ENCODE results near the gene SCAMP2. TPM values are rescaled to one million over a fixed set of nuclear protein-coding genes. Genes with fewer than 3 reads are reported as not detected.

SCAMP2 gene
- total RNA-seq, 1 donor from 2014 or later = 56.4 TPM

DNA sequence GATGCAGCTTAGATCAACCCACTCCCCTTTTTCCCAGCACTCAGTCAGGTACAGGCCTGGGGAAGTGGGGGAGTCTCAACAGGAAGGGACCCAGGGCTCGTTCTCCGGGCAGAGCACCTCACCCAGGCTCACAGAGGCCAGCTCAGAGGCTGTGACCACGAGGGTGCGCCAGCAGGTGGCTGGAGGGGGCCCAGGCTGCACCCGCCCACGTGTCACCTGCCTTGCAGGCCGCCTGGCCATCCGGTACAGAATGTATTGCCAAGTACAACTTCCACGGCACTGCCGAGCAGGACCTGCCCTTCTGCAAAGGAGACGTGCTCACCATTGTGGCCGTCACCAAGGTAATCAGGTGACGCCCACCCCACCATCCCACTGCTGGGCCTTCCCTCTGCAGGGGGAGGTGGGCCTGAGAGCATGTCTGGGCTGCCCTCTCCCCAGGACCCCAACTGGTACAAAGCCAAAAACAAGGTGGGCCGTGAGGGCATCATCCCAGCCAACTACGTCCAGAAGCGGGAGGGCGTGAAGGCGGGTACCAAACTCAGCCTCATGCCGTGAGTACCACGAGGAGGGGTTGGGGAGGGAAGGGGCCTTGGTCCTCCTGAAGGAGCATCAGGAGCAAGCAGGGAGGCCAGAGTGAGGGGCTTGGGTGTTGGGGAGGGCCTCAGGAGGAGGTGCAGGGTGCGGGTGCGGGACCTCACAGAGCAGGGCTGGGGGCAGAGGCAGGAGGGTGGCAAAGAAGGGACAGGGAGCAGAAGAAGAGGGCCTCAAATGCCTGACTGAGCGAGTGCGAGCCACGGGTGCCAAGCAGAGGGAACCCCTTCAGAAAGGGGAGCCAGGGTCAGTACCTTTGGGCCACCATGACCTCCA lies 74.5 kb downstream of the SCAMP2 start:
- Histone ChIP-seq H3K9me3 (ENCODE audit: insufficient read depth, low read depth, low read length) (no peaks in the 10 kb centered on the region), H3K79me2 (ENCODE audit: insufficient read depth, low read length) (peaks cover 53% of the 10 kb centered on the region), H3K36me3 (ENCODE audit: insufficient read depth, low read length) (peaks cover 6% of the 10 kb centered on the region), H3K4me1 (ENCODE audit: insufficient read depth, low read length) (no peaks in the 10 kb centered on the region), H2AFZ (ENCODE audit: low read depth, low read length) (no peak overlapping the region), H3K9ac (ENCODE audit: low read length) (no peak overlapping the region), H3K4me2 (ENCODE audit: low read length) (no peak overlapping the region), H4K20me1 (ENCODE audit: insufficient read depth, low read length) (peaks cover 68% of the 10 kb centered on the region), H3K4me3 (ENCODE audit: insufficient read depth, low read depth, low read length) (no peak overlapping the region), H3K27ac (ENCODE audit: low read depth, low read length) (no peak overlapping the region), H3K27me3 (ENCODE audit: insufficient read depth, low read length) (no peaks in the 10 kb centered on the region)
- Mint-ChIP-seq H3K4me3 (ENCODE audit: unreplicated experiment) (peak overlapping the region; percentile 50), H3K36me3 (ENCODE audit: low read depth, unreplicated experiment) (peaks cover 2% of the 10 kb centered on the region), H3K9me3 (ENCODE audit: unreplicated experiment) (no peaks in the 10 kb centered on the region), H3K27ac (ENCODE audit: unreplicated experiment) (no peak overlapping the region), H3K4me1 (ENCODE audit: low read depth, unreplicated experiment) (peaks cover 6% of the 10 kb centered on the region), H3K27me3 (ENCODE audit: low read depth, unreplicated experiment) (no peaks in the 10 kb centered on the region)
- DNase-seq (ENCODE audit: low read depth) = no peak
- no peak for TF ChIP-seq EZH2 (IDR thresholded peaks at IDR 0.05; ENCODE audit: insufficient read depth, low read length)
- TF ChIP-seq, protein P1, sequence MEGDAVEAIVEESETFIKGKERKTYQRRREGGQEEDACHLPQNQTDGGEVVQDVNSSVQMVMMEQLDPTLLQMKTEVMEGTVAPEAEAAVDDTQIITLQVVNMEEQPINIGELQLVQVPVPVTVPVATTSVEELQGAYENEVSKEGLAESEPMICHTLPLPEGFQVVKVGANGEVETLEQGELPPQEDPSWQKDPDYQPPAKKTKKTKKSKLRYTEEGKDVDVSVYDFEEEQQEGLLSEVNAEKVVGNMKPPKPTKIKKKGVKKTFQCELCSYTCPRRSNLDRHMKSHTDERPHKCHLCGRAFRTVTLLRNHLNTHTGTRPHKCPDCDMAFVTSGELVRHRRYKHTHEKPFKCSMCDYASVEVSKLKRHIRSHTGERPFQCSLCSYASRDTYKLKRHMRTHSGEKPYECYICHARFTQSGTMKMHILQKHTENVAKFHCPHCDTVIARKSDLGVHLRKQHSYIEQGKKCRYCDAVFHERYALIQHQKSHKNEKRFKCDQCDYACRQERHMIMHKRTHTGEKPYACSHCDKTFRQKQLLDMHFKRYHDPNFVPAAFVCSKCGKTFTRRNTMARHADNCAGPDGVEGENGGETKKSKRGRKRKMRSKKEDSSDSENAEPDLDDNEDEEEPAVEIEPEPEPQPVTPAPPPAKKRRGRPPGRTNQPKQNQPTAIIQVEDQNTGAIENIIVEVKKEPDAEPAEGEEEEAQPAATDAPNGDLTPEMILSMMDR (IDR thresholded peaks at IDR 0.05; ENCODE audit: insufficient read depth, low read depth, low read length) = no peak
- no peak for FAIRE-seq

DNA sequence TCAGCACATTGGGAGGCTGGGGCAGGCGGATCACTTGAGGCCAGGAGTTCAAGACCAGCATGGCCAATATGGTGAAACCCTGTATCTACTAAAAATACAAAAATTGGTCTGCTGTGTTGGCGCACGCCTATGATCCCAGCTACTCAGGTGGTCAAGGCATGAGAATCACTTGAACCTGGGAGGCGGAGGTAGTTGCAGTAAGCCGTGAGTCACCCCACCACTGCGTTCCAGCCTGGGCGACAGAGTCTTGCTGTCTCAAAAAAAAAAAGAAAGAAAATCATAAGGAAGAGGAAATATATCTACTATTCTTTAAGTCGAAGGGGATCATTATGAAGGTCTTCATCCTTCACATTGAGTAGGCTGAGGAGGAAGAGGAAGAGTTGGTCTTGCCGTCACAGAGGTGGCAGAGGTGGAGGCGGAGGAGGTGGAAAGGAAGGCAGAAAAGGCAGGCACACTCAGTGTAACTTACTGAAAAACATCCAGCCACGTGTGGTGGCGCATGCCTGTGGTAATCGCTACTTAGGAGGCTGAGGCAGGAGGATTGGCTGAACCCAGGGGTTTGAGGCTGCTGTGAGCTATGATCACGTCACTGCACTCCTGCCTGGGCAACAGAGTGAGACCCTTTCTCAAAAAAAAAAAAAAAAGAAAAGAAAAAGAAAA lies 77.1 kb downstream of the SCAMP2 start:
- Histone ChIP-seq H3K9ac (ENCODE audit: low read length) (no peak overlapping the region), H3K4me2 (ENCODE audit: low read length) (no peak overlapping the region), H3K4me3 (ENCODE audit: insufficient read depth, low read depth, low read length) (no peak overlapping the region), H3K36me3 (ENCODE audit: insufficient read depth, low read length) (peaks cover 6% of the 10 kb centered on the region), H2AFZ (ENCODE audit: low read depth, low read length) (no peak overlapping the region), H3K27me3 (ENCODE audit: insufficient read depth, low read length) (no peaks in the 10 kb centered on the region), H4K20me1 (ENCODE audit: insufficient read depth, low read length) (peaks cover 90% of the 10 kb centered on the region), H3K4me1 (ENCODE audit: insufficient read depth, low read length) (peaks cover 24% of the 10 kb centered on the region), H3K79me2 (ENCODE audit: insufficient read depth, low read length) (peaks cover 78% of the 10 kb centered on the region), H3K27ac (ENCODE audit: low read depth, low read length) (no peak overlapping the region), H3K9me3 (ENCODE audit: insufficient read depth, low read depth, low read length) (no peaks in the 10 kb centered on the region)
- Mint-ChIP-seq H3K36me3 (ENCODE audit: low read depth, unreplicated experiment) (peaks cover 2% of the 10 kb centered on the region), H3K27ac (ENCODE audit: unreplicated experiment) (no peak overlapping the region), H3K9me3 (ENCODE audit: unreplicated experiment) (no peaks in the 10 kb centered on the region), H3K27me3 (ENCODE audit: low read depth, unreplicated experiment) (no peaks in the 10 kb centered on the region), H3K4me3 (ENCODE audit: unreplicated experiment) (no peak overlapping the region), H3K4me1 (ENCODE audit: low read depth, unreplicated experiment) (peaks cover 19% of the 10 kb centered on the region)
- no peak for TF ChIP-seq EZH2 (IDR thresholded peaks at IDR 0.05; ENCODE audit: insufficient read depth, low read length)
- TF ChIP-seq, protein P1 (IDR thresholded peaks at IDR 0.05; ENCODE audit: insufficient read depth, low read depth, low read length) = no peak
- no peak for FAIRE-seq
- DNase-seq (ENCODE audit: low read depth) = no peak

Data from astrocyte (in vitro differentiated cells and primary cell).